ENCODE measurements around the gene STON2.

Gene STON2

GRCh38 chr14:81309511-81309910 lies 90.6 kb downstream of the STON2 start:
- Histone ChIP-seq H3K4me1 (ENCODE audit: control insufficient read depth, insufficient read depth, low read length) (peaks cover 21% of the 10 kb centered on the region), H3K9me3 (ENCODE audit: control insufficient read depth, insufficient read depth, low read length) (no peaks in the 10 kb centered on the region), H3K4me3 (ENCODE audit: low read depth, low read length) (no peak overlapping the region), H3K27me3 (ENCODE audit: control insufficient read depth, insufficient read depth, low read length) (no peaks in the 10 kb centered on the region), H3K36me3 (ENCODE audit: control insufficient read depth, insufficient read depth, low read length) (no peaks in the 10 kb centered on the region), H3K9ac (ENCODE audit: low read depth, low read length) (no peak overlapping the region)

GRCh38 chr14:81305743-81306142 lies 94.4 kb downstream of the STON2 start:
- no peaks in the 10 kb centered on the region for H3K36me3 ChIP-seq (ENCODE audit: control insufficient read depth, insufficient read depth, low read length)
- H3K4me3 ChIP-seq (ENCODE audit: low read depth, low read length), result no peak overlapping the region
- no peaks in the 10 kb centered on the region for H3K9me3 ChIP-seq (ENCODE audit: control insufficient read depth, insufficient read depth, low read length)
- no peak overlapping the region for H3K9ac ChIP-seq (ENCODE audit: low read depth, low read length)
- H3K27me3 ChIP-seq (ENCODE audit: control insufficient read depth, insufficient read depth, low read length), result no peaks in the 10 kb centered on the region
- H3K4me1 ChIP-seq (ENCODE audit: control insufficient read depth, insufficient read depth, low read length), result no peaks in the 10 kb centered on the region

GRCh38 chr14:81305065-81305464 lies 95.1 kb downstream of the STON2 start:
- no peaks in the 10 kb centered on the region for H3K4me1 ChIP-seq (ENCODE audit: control insufficient read depth, insufficient read depth, low read length)
- H3K4me3 ChIP-seq (ENCODE audit: low read depth, low read length), result no peak overlapping the region
- H3K9ac ChIP-seq (ENCODE audit: low read depth, low read length), result no peak overlapping the region
- H3K27me3 ChIP-seq (ENCODE audit: control insufficient read depth, insufficient read depth, low read length), result no peaks in the 10 kb centered on the region
- no peaks in the 10 kb centered on the region for H3K36me3 ChIP-seq (ENCODE audit: control insufficient read depth, insufficient read depth, low read length)
- H3K9me3 ChIP-seq (ENCODE audit: control insufficient read depth, insufficient read depth, low read length), result no peaks in the 10 kb centered on the region

- H3K36me3 ChIP-seq (ENCODE audit: control insufficient read depth, insufficient read depth, low read length), result no peaks in the 10 kb centered on the region
- H3K27me3 ChIP-seq (ENCODE audit: control insufficient read depth, insufficient read depth, low read length), result no peaks in the 10 kb centered on the region
- H3K4me3 ChIP-seq (ENCODE audit: low read depth, low read length), result no peak overlapping the region
- no peak overlapping the region for H3K9ac ChIP-seq (ENCODE audit: low read depth, low read length)
- no peaks in the 10 kb centered on the region for H3K4me1 ChIP-seq (ENCODE audit: control insufficient read depth, insufficient read depth, low read length)
- no peaks in the 10 kb centered on the region for H3K9me3 ChIP-seq (ENCODE audit: control insufficient read depth, insufficient read depth, low read length)
Observed at GRCh38 chr14:81303258-81303935, 96.7 kb downstream of the STON2 start.

GRCh38 chr14:81302638-81303037 lies 97.5 kb downstream of the STON2 start:
- Histone ChIP-seq H3K36me3 (ENCODE audit: control insufficient read depth, insufficient read depth, low read length) (no peaks in the 10 kb centered on the region), H3K4me1 (ENCODE audit: control insufficient read depth, insufficient read depth, low read length) (no peaks in the 10 kb centered on the region), H3K9me3 (ENCODE audit: control insufficient read depth, insufficient read depth, low read length) (no peaks in the 10 kb centered on the region), H3K4me3 (ENCODE audit: low read depth, low read length) (no peak overlapping the region), H3K27me3 (ENCODE audit: control insufficient read depth, insufficient read depth, low read length) (no peaks in the 10 kb centered on the region), H3K9ac (ENCODE audit: low read depth, low read length) (no peak overlapping the region)

- no peaks in the 10 kb centered on the region for H3K27me3 ChIP-seq (ENCODE audit: control insufficient read depth, insufficient read depth, low read length)
- H3K4me1 ChIP-seq (ENCODE audit: control insufficient read depth, insufficient read depth, low read length), result no peaks in the 10 kb centered on the region
- H3K4me3 ChIP-seq (ENCODE audit: low read depth, low read length), result no peak overlapping the region
- no peaks in the 10 kb centered on the region for H3K9me3 ChIP-seq (ENCODE audit: control insufficient read depth, insufficient read depth, low read length)
- H3K9ac ChIP-seq (ENCODE audit: low read depth, low read length), result no peak overlapping the region
- H3K36me3 ChIP-seq (ENCODE audit: control insufficient read depth, insufficient read depth, low read length), result no peaks in the 10 kb centered on the region
Observed at GRCh38 chr14:81301813-81302212, 98.3 kb downstream of the STON2 start.

- H3K4me1 ChIP-seq (ENCODE audit: control insufficient read depth, insufficient read depth, low read length), result no peaks in the 10 kb centered on the region
- no peak overlapping the region for H3K9ac ChIP-seq (ENCODE audit: low read depth, low read length)
- no peaks in the 10 kb centered on the region for H3K9me3 ChIP-seq (ENCODE audit: control insufficient read depth, insufficient read depth, low read length)
- H3K4me3 ChIP-seq (ENCODE audit: low read depth, low read length), result no peak overlapping the region
- H3K36me3 ChIP-seq (ENCODE audit: control insufficient read depth, insufficient read depth, low read length), result no peaks in the 10 kb centered on the region
- H3K27me3 ChIP-seq (ENCODE audit: control insufficient read depth, insufficient read depth, low read length), result no peaks in the 10 kb centered on the region
Observed at GRCh38 chr14:81301371-81301770, 98.8 kb downstream of the STON2 start.

- Histone ChIP-seq H3K9ac (ENCODE audit: low read depth, low read length) (no peak overlapping the region), H3K27me3 (ENCODE audit: control insufficient read depth, insufficient read depth, low read length) (no peaks in the 10 kb centered on the region), H3K9me3 (ENCODE audit: control insufficient read depth, insufficient read depth, low read length) (no peaks in the 10 kb centered on the region), H3K36me3 (ENCODE audit: control insufficient read depth, insufficient read depth, low read length) (no peaks in the 10 kb centered on the region), H3K4me3 (ENCODE audit: low read depth, low read length) (no peak overlapping the region), H3K4me1 (ENCODE audit: control insufficient read depth, insufficient read depth, low read length) (no peaks in the 10 kb centered on the region)
Observed at GRCh38 chr14:81298911-81299310, 101.2 kb downstream of the STON2 start.

- no peaks in the 10 kb centered on the region for H3K9me3 ChIP-seq (ENCODE audit: control insufficient read depth, insufficient read depth, low read length)
- no peak overlapping the region for H3K4me3 ChIP-seq (ENCODE audit: low read depth, low read length)
- H3K9ac ChIP-seq (ENCODE audit: low read depth, low read length), result no peak overlapping the region
- H3K36me3 ChIP-seq (ENCODE audit: control insufficient read depth, insufficient read depth, low read length), result no peaks in the 10 kb centered on the region
- no peaks in the 10 kb centered on the region for H3K27me3 ChIP-seq (ENCODE audit: control insufficient read depth, insufficient read depth, low read length)
- no peaks in the 10 kb centered on the region for H3K4me1 ChIP-seq (ENCODE audit: control insufficient read depth, insufficient read depth, low read length)
Observed at GRCh38 chr14:81298122-81298521, 102.0 kb downstream of the STON2 start.

GRCh38 chr14:81295958-81296923 lies 103.9 kb downstream of the STON2 start:
- Histone ChIP-seq H3K4me1 (ENCODE audit: control insufficient read depth, insufficient read depth, low read length) (no peaks in the 10 kb centered on the region), H3K9ac (ENCODE audit: low read depth, low read length) (no peak overlapping the region), H3K36me3 (ENCODE audit: control insufficient read depth, insufficient read depth, low read length) (no peaks in the 10 kb centered on the region), H3K9me3 (ENCODE audit: control insufficient read depth, insufficient read depth, low read length) (no peaks in the 10 kb centered on the region), H3K4me3 (ENCODE audit: low read depth, low read length) (no peak overlapping the region), H3K27me3 (ENCODE audit: control insufficient read depth, insufficient read depth, low read length) (no peaks in the 10 kb centered on the region)

- no peak overlapping the region for H3K9ac ChIP-seq (ENCODE audit: low read depth, low read length)
- H3K9me3 ChIP-seq (ENCODE audit: control insufficient read depth, insufficient read depth, low read length), result no peaks in the 10 kb centered on the region
- no peaks in the 10 kb centered on the region for H3K4me1 ChIP-seq (ENCODE audit: control insufficient read depth, insufficient read depth, low read length)
- no peak overlapping the region for H3K4me3 ChIP-seq (ENCODE audit: low read depth, low read length)
- H3K36me3 ChIP-seq (ENCODE audit: control insufficient read depth, insufficient read depth, low read length), result no peaks in the 10 kb centered on the region
- no peaks in the 10 kb centered on the region for H3K27me3 ChIP-seq (ENCODE audit: control insufficient read depth, insufficient read depth, low read length)
Observed at GRCh38 chr14:81289516-81289915, 110.6 kb downstream of the STON2 start.

All from iPS-15b (cell line).